Kidney epithelial cell (primary cell): ENCODE data around the gene ADAMTS16. TPM values are rescaled to one million over a fixed set of nuclear protein-coding genes. Genes with fewer than 3 reads are reported as not detected.

Source experiments
- DNase-seq: peaks from one replicate; pipeline ENCODE4 v3.0.0-alpha.2; 2010; ENCODE audit warnings: low read depth
- H3K27me3 ChIP-seq: 2 replicates; pipeline ENCODE4 v1.6.0; 2011; ENCODE audit warnings: low read length; ENCODE audit not compliant: control insufficient read depth, insufficient read depth
- H3K36me3 ChIP-seq: 2 replicates; pipeline ENCODE4 v1.5.1; 2011; ENCODE audit warnings: low read length; ENCODE audit not compliant: control insufficient read depth, insufficient read depth
- H3K4me3 ChIP-seq: 2 replicates; pipeline ENCODE4 v1.5.1; 2011; ENCODE audit warnings: low read depth, mild to moderate bottlenecking, control low read depth, low read length
- CTCF ChIP-seq: IDR thresholded peaks from 2 replicates; pipeline ENCODE4 v1.5.1; 2011; ENCODE audit warnings: mild to moderate bottlenecking, moderate library complexity, low read length, control low read depth, inconsistent platforms; ENCODE audit not compliant: insufficient read depth, poor library complexity, severe bottlenecking
- total RNA-seq: library from RNA; depleted of rRNA; stranded (reverse); fragments of >200 nt; gene quantifications from 2 replicates; pipeline ENCODE4 v1.2.3, GENCODE V29; 2015

ADAMTS16 gene
- total RNA-seq, 1 donor from 2014 or later, result 1.8 TPM

GRCh38 chr5:5178136-5178535, 38.0 kb downstream of the ADAMTS16 start:
- H3K27me3 ChIP-seq, result no peaks in the 10 kb centered on the region
- no peak for TF ChIP-seq CTCF
- H3K36me3 ChIP-seq, result no peaks in the 10 kb centered on the region
- H3K4me3 ChIP-seq, result no peak overlapping the region
- DNase-seq, result peak; percentile 58

- no peak for DNase-seq
- H3K4me3 ChIP-seq, result no peak overlapping the region
Observed at GRCh38 chr5:5178580-5178979, 38.5 kb downstream of the ADAMTS16 start.

GRCh38 chr5:5179079-5179478, 38.9 kb downstream of the ADAMTS16 start:
- DNase-seq, result no peak
- Histone ChIP-seq H3K36me3 (no peaks in the 10 kb centered on the region), H3K4me3 (no peak overlapping the region), H3K27me3 (no peaks in the 10 kb centered on the region)
- TF ChIP-seq CTCF, result no peak

More at GRCh38 chr5:5178580-5178979, 38.5 kb downstream of the ADAMTS16 start:
- Histone ChIP-seq H3K36me3 (no peaks in the 10 kb centered on the region), H3K27me3 (no peaks in the 10 kb centered on the region)
- no peak for TF ChIP-seq CTCF

GRCh38 chr5:5179597-5179996, 39.5 kb downstream of the ADAMTS16 start:
- H3K27me3 ChIP-seq, result no peaks in the 10 kb centered on the region
- H3K36me3 ChIP-seq, result no peaks in the 10 kb centered on the region
- DNase-seq, result no peak
- H3K4me3 ChIP-seq, result no peak overlapping the region
- no peak for TF ChIP-seq CTCF

GRCh38 chr5:5181650-5182324, 41.7 kb downstream of the ADAMTS16 start:
- Histone ChIP-seq H3K4me3 (no peak overlapping the region), H3K36me3 (no peaks in the 10 kb centered on the region), H3K27me3 (no peaks in the 10 kb centered on the region)
- no peak for DNase-seq
- no peak for TF ChIP-seq CTCF
